Pancreas (tissue), 10 donors: ENCODE results near the gene BSPRY. TPM values are rescaled to one million over a fixed set of nuclear protein-coding genes. Genes with fewer than 3 reads are reported as not detected.
"Not testable (repeated sequence)": the region's sequence is repeated elsewhere in the genome, so short reads cannot be mapped to it uniquely, and the experiment has no call there.

ENCODE experiments used
- ATAC-seq, 4 donors: fragments of 200-7000 bp; cut with Tn5 transposase; one replicate each; pipeline versions ENCODE4 v1.8.0 to v1.9.1; 2020; ENCODE audit warnings: mild to moderate bottlenecking in 4 of 4, moderate library complexity in 4 of 4
- DNase-seq, 6 donors: peaks; one replicate each; pipeline ENCODE4 v3.0.0-alpha.2; 2020
- FAIRE-seq: peaks from 2 replicates; lab custom pipeline; 2012; peaks lifted over from hg19 to GRCh38; lab: Jason Lieb, UNC
- H3K27ac ChIP-seq, 4 donors: fragments of 200-600 bp; sonication (generic); 1 replicate in 3 of 4; 2 replicates in 1 of 4; pipeline versions ENCODE4 v1.5.0 to v1.8.0; 2020
- H3K27me3 ChIP-seq, 4 donors: fragments of 200-600 bp; one replicate each; pipeline ENCODE4 v1.8.0; 2021
- H3K36me3 ChIP-seq, 3 donors: fragments of 200-600 bp; sonication (generic) in 1 of 3; one replicate each; pipeline versions ENCODE4 v1.5.0 to v1.8.0; 2020 to 2021
- H3K4me1 ChIP-seq, 3 donors: fragments of 200-600 bp; one replicate each; pipeline ENCODE4 v1.8.0; 2021
- H3K4me3 ChIP-seq, 4 donors: fragments of 200-600 bp; sonication (generic) in 2 of 4; one replicate each; pipeline versions ENCODE4 v1.5.0 to v1.8.0; 2020 to 2021
- H3K9me3 ChIP-seq, 4 donors: fragments of 200-600 bp; one replicate each; pipeline ENCODE4 v1.8.0; 2021
- CTCF ChIP-seq, 4 donors: fragments of 200-600 bp; sonication (generic) in 3 of 4; IDR thresholded peaks; one replicate each; pipeline versions ENCODE4 v1.5.0 to v1.8.0; 2021; ENCODE audit warnings: antibody characterized with exemption in 4 of 4
- WGBS, 2 donors: extraction: QIAGEN DNeasy Blood & Tissue Kit; methylation state at CpG; one replicate each; pipeline ENCODE4 v1.1.7; 2013; 5-methylcytosine and 5-hydroxymethylcytosine counted together
- intact Hi-C, 3 donors: fragments of 100-400 bp; cut with DNase I; formaldehyde crosslinking; loops; one replicate each; pipeline versions ENCODE4 v1.11.1 to v1.14.2; 2022
- polyA plus RNA-seq, 2 donors: library from polyadenylated mRNA; stranded (reverse); fragments of 200-250 nt; gene quantifications; one replicate each; pipeline ENCODE4 v1.2.3, GENCODE V29; 2013
- total RNA-seq, 6 donors: library from RNA; stranded (reverse); fragmentation: NEBNext Ultra II Directional in 4 of 6; extraction: Animal tissue kit (Norgen Biotek cat#: 25700) in 4 of 6; gene quantifications; one replicate each; pipeline versions ENCODE4 v1.2.1 to v1.2.4, GENCODE V29; 2021 to 2023
- donor health status: healthy with polysubstance abuse.
- donor health status: DM: no; HTN: no; CAD: no; lungs with moderate emphysema.
- donor health status: DM: no; HTN: no; CAD: no.
- donor health status: control.
- donor health status: control.
- donor health status: Bipolar disorder and iron deficiency.
- donor health status: DM: yes; HTN: yes; CAD: no.
- donor health status: DM: no; HTN: no; CAD: no.
- donor health status: DM: no; HTN: no; CAD: no.
- donor health status: DM: yes; HTN: yes; CAD: no.

BSPRY gene
- total and polyA plus RNA-seq, 8 donors = 12.5 to 35.9 (median 21.3) TPM

GRCh38 chr9:113380869-113381378, 31.6 kb downstream of the BSPRY start:
- H3K4me3 ChIP-seq = no peak overlapping the region
- H3K4me1 ChIP-seq = peaks cover 41 to 52% (median 49%) of the 10 kb centered on the region in 3 donors
- no peaks in the 10 kb centered on the region for H3K27me3 ChIP-seq
- peak overlapping the region in 3 of 4 donors; percentile 49 to 95 (median 88) for H3K27ac ChIP-seq
- no peak for FAIRE-seq
- DNase-seq = no peak
- H3K9me3 ChIP-seq = no peaks in the 10 kb centered on the region
- WGBS, 2 donors = 23 to 24% methylated on average over 1 of the region's 1 CpG
- no peaks in the 10 kb centered on the region for H3K36me3 ChIP-seq
- intact Hi-C loops = no loop called here
- TF ChIP-seq CTCF (IDR thresholded peaks at IDR 0.05) = no peak
- no peak for ATAC-seq

DNA sequence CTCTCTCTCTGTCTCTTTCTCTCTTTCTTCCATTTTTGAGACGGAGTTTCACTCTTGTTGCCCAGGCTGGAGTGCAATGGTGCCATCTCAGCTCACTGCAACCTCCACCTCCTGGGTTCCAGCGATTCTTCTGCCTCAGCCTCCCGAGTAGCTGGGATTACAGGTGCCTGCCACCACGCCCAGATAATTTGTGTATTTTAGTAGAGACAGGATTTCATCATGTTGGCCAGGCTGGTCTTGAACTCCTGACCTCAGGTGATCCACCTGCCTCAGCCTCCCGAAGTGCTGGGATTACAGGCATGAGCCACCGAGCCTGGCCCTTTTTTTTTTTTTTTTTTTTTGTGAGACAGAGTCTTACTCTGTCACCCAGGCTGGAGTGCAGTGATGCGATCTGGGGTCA, 32.1 kb downstream of the BSPRY start:
- Histone ChIP-seq H3K27ac (peak overlapping the region; percentile 68 to 95 (median 78)), H3K4me1 (peaks cover 43 to 58% (median 53%) of the 10 kb centered on the region in 3 donors)
- H3K27me3 ChIP-seq, H3K9me3 ChIP-seq, FAIRE-seq, H3K4me3 ChIP-seq, intact Hi-C loops, H3K36me3 ChIP-seq, DNase-seq: not testable (repeated sequence)
- peak in 1 of 4 donors; percentile 0 for ATAC-seq
- 31 to 34% methylated on average over 7 of the region's 7 CpGs for WGBS, 2 donors

GRCh38 chr9:113381909-113382411, 32.6 kb downstream of the BSPRY start:
- H3K27ac ChIP-seq = peak overlapping the region; percentile 68 to 95 (median 78)
- no peaks in the 10 kb centered on the region for H3K36me3 ChIP-seq
- ATAC-seq = peak; percentile 84 to 90 (median 88)

GRCh38 chr9:113386571-113387393, 37.4 kb downstream of the BSPRY start:
- ATAC-seq (no peak), DNase-seq (peak in 1 of 6 donors; percentile 15), FAIRE-seq (no peak)
- H3K4me1 ChIP-seq = peaks cover 47 to 52% (median 51%) of the 10 kb centered on the region in 3 donors
- no peaks in the 10 kb centered on the region for H3K27me3 ChIP-seq
- intact Hi-C loops = no loop called here
- no peaks in the 10 kb centered on the region for H3K9me3 ChIP-seq
- TF ChIP-seq CTCF (IDR thresholded peaks at IDR 0.05) = no peak
- 88 to 89% methylated on average over 4 of the region's 4 CpGs for WGBS, 2 donors
- H3K36me3 ChIP-seq = peaks cover 0 to 24% (median 11%) of the 10 kb centered on the region in 3 donors
- H3K27ac ChIP-seq = peak overlapping the region; percentile 68 to 80 (median 75)
- no peak overlapping the region for H3K4me3 ChIP-seq

More at GRCh38 chr9:113381909-113382411, 32.6 kb downstream of the BSPRY start:
- H3K4me3 ChIP-seq = no peak overlapping the region
- no peaks in the 10 kb centered on the region for H3K9me3 ChIP-seq
- H3K27me3 ChIP-seq = no peaks in the 10 kb centered on the region
- WGBS, 2 donors = 16 to 18% methylated on average over 8 of the region's 8 CpGs
- DNase-seq (peak in 4 of 6 donors; percentile 61 to 88 (median 84)), FAIRE-seq (no peak)
- intact Hi-C loops = no loop called here
- no peak for TF ChIP-seq CTCF (IDR thresholded peaks at IDR 0.05)
- H3K4me1 ChIP-seq = peaks cover 48 to 63% (median 58%) of the 10 kb centered on the region in 3 donors

DNA sequence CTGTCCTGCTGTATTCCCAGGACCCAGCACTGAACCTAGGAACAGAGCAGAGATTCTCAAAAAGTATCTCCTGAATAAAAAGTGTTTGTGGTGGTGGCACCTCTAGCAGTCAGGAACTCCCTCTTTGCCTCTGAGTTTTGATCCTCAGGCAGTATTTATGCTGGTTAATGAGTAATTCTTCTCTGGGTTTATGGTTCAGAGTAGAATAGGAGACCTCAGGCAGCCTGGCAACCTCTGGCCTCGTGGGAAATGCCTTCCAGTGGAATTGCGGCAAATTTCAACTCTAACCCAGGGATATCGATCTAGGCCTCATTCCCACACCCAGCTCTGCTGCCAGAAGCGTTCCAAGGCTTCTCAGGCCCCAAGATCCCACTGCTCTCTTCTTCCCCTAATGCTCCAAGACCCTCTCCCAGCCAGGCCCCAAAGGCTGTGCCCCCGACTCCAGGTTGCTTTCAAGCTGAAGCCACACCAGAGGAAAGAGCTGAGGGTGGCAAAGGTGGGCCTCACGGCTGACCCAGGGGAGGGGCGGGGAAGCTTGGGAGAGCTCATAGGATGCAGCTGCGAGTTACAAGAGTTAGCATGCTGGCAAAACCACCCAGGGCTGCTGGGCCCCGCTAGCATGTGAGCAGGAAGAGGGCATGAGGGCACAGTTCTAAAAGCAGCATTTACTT, 38.4 kb downstream of the BSPRY start:
- Histone ChIP-seq H3K27ac (peak overlapping the region; percentile 68 to 80 (median 75)), H3K36me3 (peaks cover 0 to 32% (median 11%) of the 10 kb centered on the region in 3 donors), H3K27me3 (no peaks in the 10 kb centered on the region), H3K9me3 (no peaks in the 10 kb centered on the region), H3K4me1 (peaks cover 41 to 44% (median 43%) of the 10 kb centered on the region in 3 donors), H3K4me3 (no peak overlapping the region)
- no peak for TF ChIP-seq CTCF (IDR thresholded peaks at IDR 0.05)
- ATAC-seq (peak; percentile 79 to 86 (median 84)), DNase-seq (peak in 5 of 6 donors; percentile 70 to 81 (median 76)), FAIRE-seq (no peak)
- intact Hi-C loops = no loop called here
- WGBS, 2 donors = 16 to 17% methylated on average over 9 of the region's 9 CpGs
